Rectal smooth muscle tissue (tissue), 1 donor: ENCODE measurements around the gene KCNK3.

Experiments used
- H3K27ac ChIP-seq: one replicate; pipeline ENCODE4 v1.7.0; 2013; ENCODE audit warnings: low read depth, low read length, inconsistent platforms
- H3K27me3 ChIP-seq: one replicate; pipeline ENCODE4 v1.7.0; 2013; ENCODE audit warnings: low read length; ENCODE audit not compliant: control insufficient read depth, insufficient read depth
- H3K36me3 ChIP-seq: one replicate; pipeline ENCODE4 v1.7.0; 2013; ENCODE audit warnings: low read length; ENCODE audit not compliant: control insufficient read depth, insufficient read depth
- H3K4me1 ChIP-seq: one replicate; pipeline ENCODE4 v1.7.0; 2013; ENCODE audit warnings: low read length; ENCODE audit not compliant: control insufficient read depth, insufficient read depth
- H3K4me3 ChIP-seq: one replicate; pipeline ENCODE4 v1.7.0; 2013; ENCODE audit warnings: low read length
- H3K9ac ChIP-seq: one replicate; pipeline ENCODE4 v1.7.0; 2013; ENCODE audit warnings: low read length

The KCNK3 gene

GRCh38 chr2:26692279-26692896, at the start of gene KCNK3:
TSS of gene KCNK3 (plus strand) at chr2:26692722. CDS start at chr2:26692876, 154 bp downstream.
- H3K4me1 ChIP-seq = peaks cover 18% of the 10 kb centered on the region
- H3K27me3 ChIP-seq = peaks cover 5% of the 10 kb centered on the region
- peak within 1 kb of the TSS; percentile 94 for H3K27ac ChIP-seq
- H3K36me3 ChIP-seq = no peaks in the 10 kb centered on the region
- H3K9ac ChIP-seq = no peak within 1 kb of the TSS
- H3K4me3 ChIP-seq = peak within 1 kb of the TSS; percentile 62

- H3K27me3 ChIP-seq = peaks cover 2% of the 10 kb centered on the region
- H3K27ac ChIP-seq = no peak overlapping the region
- no peaks in the 10 kb centered on the region for H3K4me1 ChIP-seq
- H3K4me3 ChIP-seq = no peak overlapping the region
- H3K9ac ChIP-seq = no peak overlapping the region
- H3K36me3 ChIP-seq = no peaks in the 10 kb centered on the region
Measured at GRCh38 chr2:26644188-26644835, 48.2 kb upstream of the KCNK3 start.

- Histone ChIP-seq H3K27ac (no peak overlapping the region), H3K4me1 (no peaks in the 10 kb centered on the region), H3K36me3 (no peaks in the 10 kb centered on the region), H3K4me3 (no peak overlapping the region), H3K27me3 (peaks cover 2% of the 10 kb centered on the region), H3K9ac (no peak overlapping the region)
Measured at GRCh38 chr2:26645762-26646161, 46.8 kb upstream of the KCNK3 start.

GRCh38 chr2:26646986-26647672, 45.4 kb upstream of the KCNK3 start:
- H3K4me1 ChIP-seq = no peaks in the 10 kb centered on the region
- no peaks in the 10 kb centered on the region for H3K36me3 ChIP-seq
- H3K27me3 ChIP-seq = peaks cover 2% of the 10 kb centered on the region

GRCh38 chr2:26647981-26648380, 44.5 kb upstream of the KCNK3 start:
- Histone ChIP-seq H3K4me1 (no peaks in the 10 kb centered on the region), H3K9ac (no peak overlapping the region), H3K4me3 (no peak overlapping the region), H3K36me3 (no peaks in the 10 kb centered on the region), H3K27me3 (peaks cover 2% of the 10 kb centered on the region), H3K27ac (no peak overlapping the region)

More at GRCh38 chr2:26646986-26647672, 45.4 kb upstream of the KCNK3 start:
- Histone ChIP-seq H3K4me3 (no peak overlapping the region), H3K9ac (no peak overlapping the region), H3K27ac (no peak overlapping the region)

GRCh38 chr2:26648516-26648915, 44.0 kb upstream of the KCNK3 start:
- H3K4me1 ChIP-seq = no peaks in the 10 kb centered on the region
- no peaks in the 10 kb centered on the region for H3K36me3 ChIP-seq
- no peak overlapping the region for H3K27ac ChIP-seq
- H3K9ac ChIP-seq = no peak overlapping the region
- no peak overlapping the region for H3K4me3 ChIP-seq
- H3K27me3 ChIP-seq = peaks cover 2% of the 10 kb centered on the region

- no peak overlapping the region for H3K27ac ChIP-seq
- H3K27me3 ChIP-seq = peaks cover 2% of the 10 kb centered on the region
- no peak overlapping the region for H3K4me3 ChIP-seq
- no peak overlapping the region for H3K9ac ChIP-seq
- no peaks in the 10 kb centered on the region for H3K36me3 ChIP-seq
- no peaks in the 10 kb centered on the region for H3K4me1 ChIP-seq
Measured at GRCh38 chr2:26649322-26649721, 43.2 kb upstream of the KCNK3 start.

- H3K27ac ChIP-seq = no peak overlapping the region
- H3K27me3 ChIP-seq = peaks cover 2% of the 10 kb centered on the region
- no peak overlapping the region for H3K4me3 ChIP-seq
- no peaks in the 10 kb centered on the region for H3K36me3 ChIP-seq
- H3K9ac ChIP-seq = no peak overlapping the region
- no peaks in the 10 kb centered on the region for H3K4me1 ChIP-seq
Measured at GRCh38 chr2:26649992-26650712, 42.4 kb upstream of the KCNK3 start.

- Histone ChIP-seq H3K9ac (no peak overlapping the region), H3K27ac (peak overlapping the region; percentile 24), H3K27me3 (peaks cover 2% of the 10 kb centered on the region), H3K36me3 (no peaks in the 10 kb centered on the region), H3K4me3 (no peak overlapping the region), H3K4me1 (no peaks in the 10 kb centered on the region)
Measured at GRCh38 chr2:26650713-26651469, 41.6 kb upstream of the KCNK3 start.

GRCh38 chr2:26651470-26651771, 41.1 kb upstream of the KCNK3 start:
- Histone ChIP-seq H3K4me1 (no peaks in the 10 kb centered on the region), H3K9ac (no peak overlapping the region), H3K27me3 (peaks cover 2% of the 10 kb centered on the region), H3K27ac (peak overlapping the region; percentile 24), H3K36me3 (no peaks in the 10 kb centered on the region), H3K4me3 (no peak overlapping the region)

- H3K27me3 ChIP-seq = peaks cover 2% of the 10 kb centered on the region
- no peaks in the 10 kb centered on the region for H3K36me3 ChIP-seq
- no peak overlapping the region for H3K4me3 ChIP-seq
- H3K9ac ChIP-seq = no peak overlapping the region
- H3K4me1 ChIP-seq = no peaks in the 10 kb centered on the region
- no peak overlapping the region for H3K27ac ChIP-seq
Measured at GRCh38 chr2:26651799-26652198, 40.7 kb upstream of the KCNK3 start.
